GM18868 (cell line): ENCODE data around the gene IHH.

Source experiments
- ATAC-seq: cut with Tn5 transposase; IDR thresholded peaks from one replicate; pipeline ENCODE4 v1.9.1; 2021; ENCODE audit warnings: mild to moderate bottlenecking, moderate library complexity; ENCODE audit not compliant: unreplicated experiment

The IHH gene

DNA sequence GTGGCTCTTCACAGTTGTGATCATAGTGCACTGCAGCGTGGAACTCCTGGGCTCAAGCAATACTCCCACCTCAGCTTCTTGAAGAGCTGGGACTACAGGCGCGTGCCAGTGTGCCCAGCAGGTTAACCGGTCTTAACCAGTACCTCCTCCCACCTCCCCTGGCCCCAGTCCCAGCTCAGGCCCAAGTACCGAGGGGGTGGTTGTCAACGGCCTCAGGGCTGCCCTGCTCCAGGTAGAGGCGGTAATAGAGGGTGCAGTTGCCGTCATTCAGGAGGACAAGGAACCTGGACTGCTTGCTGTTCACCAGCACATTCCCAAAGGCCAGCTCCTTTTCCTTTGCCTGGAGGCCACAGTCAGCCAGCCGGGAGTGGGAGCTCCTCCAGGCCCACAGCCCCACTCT, 39.1 kb downstream of the IHH start:
- ATAC-seq, result no peak

DNA sequence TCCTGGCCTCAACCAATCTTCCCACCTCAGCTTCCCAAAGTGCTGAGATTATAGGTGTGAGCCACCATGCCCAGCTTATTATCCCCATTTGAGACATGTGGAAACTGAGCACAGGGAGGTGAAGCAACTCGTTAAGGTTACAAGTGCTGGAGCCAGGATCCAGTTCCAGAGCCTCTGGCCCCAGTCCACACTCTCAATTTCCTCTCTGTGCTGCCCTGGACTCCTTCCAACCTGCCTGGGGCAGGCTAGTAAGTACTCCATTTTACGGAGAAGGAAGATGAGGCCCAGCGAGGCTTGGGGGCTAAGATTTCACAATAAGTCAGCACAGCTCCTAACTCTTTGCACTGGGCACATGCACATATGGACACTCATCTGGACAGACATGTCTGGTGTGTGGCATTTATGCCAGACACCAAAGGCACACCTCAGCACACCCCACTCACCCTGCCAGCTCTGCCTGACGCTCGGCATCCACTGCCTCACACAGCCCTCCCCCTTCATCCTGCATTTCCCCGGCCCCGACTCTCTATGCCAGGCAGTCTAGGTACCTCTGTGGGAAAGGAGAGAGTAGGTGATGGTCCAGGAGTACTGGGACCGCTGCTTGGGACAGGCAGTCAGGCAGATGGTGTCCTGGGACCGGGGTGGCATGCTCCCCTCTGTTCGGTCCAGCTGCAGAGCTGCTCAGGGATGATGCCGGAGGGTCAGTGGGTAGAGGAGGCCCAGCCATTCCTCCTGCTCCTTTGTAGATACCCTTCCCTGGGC, 39.9 kb downstream of the IHH start:
- ATAC-seq, result no peak

GRCh38 chr2:219019436-219019835, 41.3 kb downstream of the IHH start:
- ATAC-seq, result no peak

GRCh38 chr2:219018726-219019125, 42.0 kb downstream of the IHH start:
- no peak for ATAC-seq

DNA sequence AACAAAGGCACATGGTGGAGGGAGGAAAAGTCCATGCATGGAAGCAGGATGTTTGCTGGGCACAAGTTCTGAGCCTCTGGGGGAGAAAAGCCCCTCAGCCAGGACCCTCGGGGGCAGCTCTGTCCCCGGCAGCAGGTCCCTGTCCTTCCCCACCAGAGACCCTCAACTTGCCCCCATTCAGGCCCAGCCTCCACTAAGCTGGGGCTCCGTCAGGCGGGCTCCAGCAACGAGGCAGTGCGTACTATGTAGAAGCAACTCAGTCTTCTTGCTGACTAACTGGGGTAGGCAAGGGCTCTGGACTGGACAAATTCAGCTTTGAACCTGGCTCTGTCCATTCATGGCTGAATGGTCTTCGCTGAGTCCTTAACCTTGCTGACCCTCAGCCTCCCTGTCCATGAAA, 42.4 kb downstream of the IHH start:
- ATAC-seq, result no peak

DNA sequence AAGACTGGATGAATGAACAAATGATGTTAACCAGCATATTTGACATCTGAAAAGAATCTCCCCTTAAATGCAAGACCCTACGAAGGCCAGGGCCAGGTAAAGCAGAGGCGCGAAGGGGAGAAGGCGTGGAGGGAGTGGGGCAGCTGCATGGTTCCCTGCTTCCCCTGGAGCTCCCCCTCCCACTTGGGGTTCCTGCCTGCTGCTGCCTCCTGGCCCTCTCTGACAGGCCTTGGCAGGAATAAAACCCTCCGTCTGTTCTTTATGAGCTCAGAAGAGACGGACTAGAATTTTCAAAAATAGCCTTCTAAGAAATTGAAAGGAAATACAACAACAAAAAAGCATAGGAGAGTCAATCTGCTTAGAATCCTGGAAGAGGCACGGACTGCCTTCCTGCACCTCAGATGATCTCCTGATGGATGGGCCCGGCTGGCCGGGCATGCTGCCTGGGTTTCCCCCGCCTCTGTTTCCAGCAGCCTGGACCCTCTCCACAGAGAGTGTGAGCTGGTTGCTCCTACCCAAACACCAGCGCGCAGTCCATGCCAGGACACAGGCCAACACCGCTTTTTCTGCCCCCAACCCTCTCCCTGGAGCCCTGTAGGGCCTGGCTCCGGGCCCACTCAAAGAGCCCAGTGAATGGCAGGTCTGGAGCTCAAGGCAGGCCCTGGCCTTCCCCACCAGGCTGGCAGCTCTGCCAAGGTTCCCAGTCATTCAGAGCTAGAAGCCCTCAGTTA, 43.4 kb downstream of the IHH start:
- ATAC-seq, result no peak

DNA sequence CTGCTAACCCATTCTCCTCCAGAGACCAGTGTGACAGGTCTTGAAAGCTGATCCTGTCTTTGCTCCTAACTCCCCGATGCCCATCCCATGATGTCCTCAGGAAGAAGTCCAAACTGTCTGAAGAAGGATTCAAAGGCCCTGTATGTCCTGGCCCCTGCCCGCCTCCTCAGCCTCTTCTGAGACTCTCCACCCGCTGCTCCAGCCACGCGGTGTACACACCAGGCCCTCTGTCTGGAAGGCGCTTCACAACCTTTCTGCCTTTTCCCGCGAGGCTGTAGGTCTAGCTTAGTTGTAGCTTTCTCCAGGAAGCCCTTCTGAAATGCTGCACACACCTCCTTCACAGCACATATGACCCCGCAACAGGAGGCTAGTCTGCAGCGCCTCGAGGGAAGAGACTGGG, 44.0 kb downstream of the IHH start:
- no peak for ATAC-seq

GRCh38 chr2:219010873-219011272, 49.8 kb downstream of the IHH start:
- ATAC-seq, result no peak

GRCh38 chr2:219010162-219010756, 50.5 kb downstream of the IHH start:
- peak; percentile 52 for ATAC-seq

GRCh38 chr2:219009294-219009693, 51.4 kb downstream of the IHH start:
- no peak for ATAC-seq
